T-helper 17 cell (primary cell): Measurements from ENCODE around the gene PAX2. TPM values are rescaled to one million over a fixed set of nuclear protein-coding genes. Genes with fewer than 3 reads are reported as not detected.
"Not testable (repeated sequence)": the region's sequence is repeated elsewhere in the genome, so short reads cannot be mapped to it uniquely, and the experiment has no call there.

Experiments used
- ATAC-seq: fragments of 150-1000 bp; cut with Tn5 transposase; 2 replicates; pipeline ENCODE4 v1.10.0; 2021; ENCODE audit warnings: mild to moderate bottlenecking, moderate library complexity
- DNase-seq, 3 donors: peaks; one replicate each; pipeline versions ENCODE4 v3.0.0 to v3.0.0-alpha.2; 2020 to 2021
- H3K9me3 ChIP-seq: one replicate; pipeline ENCODE4 v1.7.0; 2013; ENCODE audit warnings: low read length, mild to moderate bottlenecking; ENCODE audit not compliant: control insufficient read depth, poor library complexity, severe bottlenecking
- H3K27ac Mint-ChIP-seq: one replicate; pipeline ENCODE4 v1.8.0; 2022; ENCODE audit warnings: mild to moderate bottlenecking, moderate library complexity, mixed read lengths
- H3K27me3 Mint-ChIP-seq: one replicate; pipeline ENCODE4 v1.8.0; 2022; ENCODE audit warnings: mixed read lengths
- H3K36me3 Mint-ChIP-seq: one replicate; pipeline ENCODE4 v1.8.0; 2022; ENCODE audit warnings: low read depth, mixed read lengths
- H3K4me1 Mint-ChIP-seq: one replicate; pipeline ENCODE4 v1.8.0; 2022; ENCODE audit warnings: mild to moderate bottlenecking, mixed read lengths
- H3K4me3 Mint-ChIP-seq: one replicate; pipeline ENCODE4 v1.8.0; 2022; ENCODE audit warnings: mild to moderate bottlenecking, moderate library complexity, mixed read lengths
- total RNA-seq, 4 donors: library from RNA in 2 of 4; stranded (reverse) in 2 of 4; gene quantifications; one replicate each; pipeline ENCODE4 v1.2.3 and lab custom pipeline; 2022 to 2026

The PAX2 gene
- total RNA-seq (not detected), total RNA-seq (lab: John Stamatoyannopoulos, UW) (0 to 0.46 reads per million in 2 donors)

DNA sequence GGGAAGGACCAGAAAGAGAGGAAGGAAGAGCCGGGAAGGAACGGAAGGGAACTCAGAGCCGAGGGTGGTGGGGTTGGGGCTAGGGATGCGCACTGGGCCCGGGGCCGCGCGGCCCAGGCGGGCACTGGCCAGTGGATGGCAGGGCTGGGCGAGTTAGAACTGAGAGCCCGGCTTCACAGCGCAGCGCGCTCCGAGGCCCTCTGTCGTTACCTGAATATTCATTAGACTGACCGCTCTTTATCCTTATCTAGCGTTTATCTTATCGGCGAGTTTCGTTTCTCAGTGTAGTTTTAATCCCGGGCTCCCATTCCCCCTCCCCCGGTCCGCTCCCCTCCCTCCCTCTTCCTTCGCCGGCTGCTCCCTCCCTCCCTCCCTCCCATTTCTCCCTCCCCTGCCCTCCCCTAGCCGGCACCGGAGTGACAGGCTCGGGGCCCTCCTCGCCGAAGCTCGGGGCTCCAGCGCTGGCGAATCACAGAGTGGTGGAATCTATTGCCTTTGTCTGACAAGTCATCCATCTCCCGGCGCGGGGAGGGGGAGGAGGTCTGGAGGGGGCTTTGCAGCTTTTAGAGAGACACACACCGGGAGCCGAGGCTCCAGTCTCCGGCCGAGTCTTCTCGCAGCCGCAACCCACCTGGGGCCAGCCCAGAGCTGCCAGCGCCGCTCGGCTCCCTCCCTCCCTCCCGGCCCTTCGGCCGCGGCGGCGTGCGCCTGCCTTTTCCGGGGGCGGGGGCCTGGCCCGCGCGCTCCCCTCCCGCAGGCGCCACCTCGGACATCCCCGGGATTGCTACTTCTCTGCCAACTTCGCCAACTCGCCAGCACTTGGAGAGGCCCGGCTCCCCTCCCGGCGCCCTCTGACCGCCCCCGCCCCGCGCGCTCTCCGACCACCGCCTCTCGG is at the start of gene PAX2:
Gene PAX2 (plus strand): TSS at position 596 of the 895 bp plus-strand sequence. CDS start 679 bp downstream, outside the sequence.
- Mint-ChIP-seq H3K27me3 (peaks cover 78% of the 10 kb centered on the region), H3K4me3 (peak within 1 kb of the TSS; percentile 94), H3K27ac (peak within 1 kb of the TSS; percentile 57), H3K4me1 (peaks cover 32% of the 10 kb centered on the region), H3K36me3 (peaks cover 11% of the 10 kb centered on the region)
- H3K9me3 ChIP-seq = no peaks in the 10 kb centered on the region
- ATAC-seq = no peak
- no peak for DNase-seq

DNA sequence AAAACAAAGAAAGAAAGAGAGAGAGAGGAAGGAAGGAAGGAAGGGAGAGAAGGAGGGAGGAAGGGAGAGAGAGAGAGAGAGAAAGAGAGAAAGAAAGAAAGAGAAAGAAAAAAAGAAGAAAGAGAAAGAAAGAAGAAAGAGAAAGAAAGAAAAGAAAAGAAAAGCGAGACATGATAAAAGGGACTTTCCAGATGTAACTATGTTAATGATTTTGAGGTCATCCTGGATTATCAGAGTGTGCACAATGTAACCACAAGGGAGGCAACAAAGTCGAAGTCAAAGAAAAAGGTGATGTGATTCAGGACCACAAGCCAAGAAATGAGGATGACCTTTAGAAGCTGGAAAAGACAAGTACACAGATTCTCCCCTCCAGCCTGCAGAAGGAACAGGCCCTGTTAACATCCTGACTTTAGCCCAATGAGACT is 48.9 kb upstream of the PAX2 start:
- no peaks in the 10 kb centered on the region for H3K9me3 ChIP-seq
- Mint-ChIP-seq H3K4me1 (peaks cover 5% of the 10 kb centered on the region), H3K36me3 (peaks cover 2% of the 10 kb centered on the region), H3K27me3 (peaks cover 10% of the 10 kb centered on the region), H3K4me3 (no peak overlapping the region), H3K27ac (no peak overlapping the region)
- DNase-seq (no peak), ATAC-seq (no peak)

DNA sequence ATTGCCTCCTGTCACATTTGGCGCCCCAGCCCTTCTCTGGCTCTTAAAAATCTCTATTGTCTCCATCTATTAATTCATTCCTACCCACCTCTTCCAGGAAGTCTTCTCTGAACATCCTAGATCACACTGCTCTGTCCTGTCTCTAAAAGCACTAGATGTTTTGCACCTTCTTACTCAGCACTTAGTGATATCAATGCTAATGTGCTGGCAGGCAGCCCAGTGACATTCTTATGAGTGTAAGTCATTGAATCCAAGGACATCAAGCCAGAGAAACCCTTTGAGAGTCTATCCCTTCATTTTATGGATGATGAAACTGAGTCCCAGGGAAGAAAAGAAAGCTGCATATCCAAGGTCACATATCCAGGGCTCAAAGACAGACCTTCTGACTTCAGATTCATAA is 48.3 kb upstream of the PAX2 start:
- H3K4me3 Mint-ChIP-seq = no peak overlapping the region
- ATAC-seq (no peak), DNase-seq (no peak)
- peaks cover 2% of the 10 kb centered on the region for H3K36me3 Mint-ChIP-seq
- H3K27ac Mint-ChIP-seq = no peak overlapping the region
- H3K9me3 ChIP-seq = no peaks in the 10 kb centered on the region
- H3K4me1 Mint-ChIP-seq = peaks cover 5% of the 10 kb centered on the region
- peaks cover 5% of the 10 kb centered on the region for H3K27me3 Mint-ChIP-seq

DNA sequence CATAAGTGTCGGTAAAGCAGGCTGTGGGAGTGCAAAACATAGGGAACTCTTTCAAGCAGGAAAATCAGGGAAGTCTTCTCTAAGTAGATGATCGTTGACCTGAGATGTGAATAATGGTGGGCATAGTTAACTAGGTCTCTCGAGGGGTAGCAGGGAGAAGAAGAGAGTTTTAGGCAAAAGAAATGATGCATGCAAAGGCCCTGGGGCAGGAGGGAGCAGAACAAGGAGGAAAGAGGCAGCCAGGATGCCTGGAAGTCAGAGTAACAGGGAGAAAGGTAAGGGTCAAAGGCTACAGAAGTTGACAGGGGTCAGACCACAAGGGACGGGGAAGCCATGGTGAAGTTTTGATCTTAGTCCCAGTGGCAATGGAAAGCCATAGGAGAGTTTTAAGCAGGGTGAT is 47.8 kb upstream of the PAX2 start:
- DNase-seq (no peak), ATAC-seq (no peak)
- Mint-ChIP-seq H3K27me3 (no peaks in the 10 kb centered on the region), H3K4me3 (no peak overlapping the region), H3K27ac (no peak overlapping the region), H3K4me1 (peaks cover 5% of the 10 kb centered on the region), H3K36me3 (no peaks in the 10 kb centered on the region)
- no peaks in the 10 kb centered on the region for H3K9me3 ChIP-seq

DNA sequence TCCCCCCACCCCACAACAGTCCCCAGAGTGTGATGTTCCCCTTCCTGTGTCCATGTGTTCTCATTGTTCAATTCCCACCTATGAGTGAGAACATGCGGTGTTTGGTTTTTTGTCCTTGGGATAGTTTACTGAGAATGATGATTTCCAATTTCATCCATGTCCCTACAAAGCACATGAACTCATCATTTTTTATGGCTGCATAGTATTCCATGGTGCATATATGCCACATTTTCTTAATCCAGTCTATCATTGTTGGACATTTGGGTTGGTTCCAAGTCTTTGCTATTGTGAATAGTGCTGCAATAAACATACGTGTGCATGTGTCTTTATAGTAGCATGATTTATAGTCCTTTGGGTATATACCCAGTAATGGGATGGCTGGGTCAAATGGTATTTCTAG is 43.7 kb upstream of the PAX2 start:
- ATAC-seq, H3K27me3 Mint-ChIP-seq, DNase-seq, H3K36me3 Mint-ChIP-seq, H3K27ac Mint-ChIP-seq, H3K4me1 Mint-ChIP-seq, H3K9me3 ChIP-seq, H3K4me3 Mint-ChIP-seq: not testable (repeated sequence)

DNA sequence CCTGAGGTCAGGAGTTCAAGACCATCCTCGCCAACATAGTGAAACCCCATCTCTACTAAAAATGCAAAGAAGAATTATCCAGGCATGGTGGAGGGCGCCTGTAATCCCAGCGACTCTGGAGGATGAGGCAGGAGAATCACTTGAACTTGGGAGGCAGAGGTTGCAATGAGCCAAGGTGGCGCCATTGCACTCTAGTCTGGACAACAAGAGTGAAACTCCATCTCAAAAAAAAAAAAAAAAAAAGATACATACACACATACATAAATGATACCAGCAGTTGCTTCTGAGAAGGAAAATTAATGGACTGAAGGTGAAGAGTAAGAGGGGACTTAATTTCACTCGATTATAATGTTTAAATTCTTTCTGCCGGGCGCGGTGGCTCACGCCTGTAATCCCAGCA is 40.2 kb upstream of the PAX2 start:
- DNase-seq (no peak), ATAC-seq (no peak)
- no peak overlapping the region for H3K27ac Mint-ChIP-seq
- peaks cover 36% of the 10 kb centered on the region for H3K27me3 Mint-ChIP-seq
- H3K9me3 ChIP-seq = no peaks in the 10 kb centered on the region
- no peak overlapping the region for H3K4me3 Mint-ChIP-seq
- H3K36me3 Mint-ChIP-seq = peaks cover 2% of the 10 kb centered on the region
- H3K4me1 Mint-ChIP-seq = peaks cover 3% of the 10 kb centered on the region

DNA sequence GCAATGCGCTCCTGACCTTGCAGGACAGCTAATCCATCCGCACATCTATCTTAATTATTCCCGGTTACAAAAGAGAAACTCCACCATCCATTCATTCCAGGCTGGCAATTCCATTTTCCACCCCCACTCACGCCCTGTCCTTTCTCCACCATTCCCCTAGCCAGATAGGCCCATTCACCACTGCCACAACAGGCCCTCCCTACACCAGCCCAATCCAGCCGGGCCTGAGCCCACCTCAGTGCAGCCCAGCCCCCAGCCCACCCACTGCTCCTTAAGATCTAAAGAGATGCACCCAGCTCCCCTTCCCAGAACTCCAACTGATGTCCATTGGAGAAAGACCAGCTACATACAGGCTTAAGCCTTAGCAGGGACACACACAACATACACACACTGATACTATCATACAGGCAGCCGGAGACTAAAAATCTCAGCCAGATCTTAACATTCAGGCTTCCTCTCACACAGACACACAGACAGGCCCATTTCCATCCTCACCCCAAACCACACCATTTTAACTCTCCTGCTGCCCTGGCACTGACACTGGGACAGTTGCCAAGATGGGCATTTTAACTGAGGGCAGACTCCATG is 38.0 kb upstream of the PAX2 start:
- no peak overlapping the region for H3K27ac Mint-ChIP-seq
- ATAC-seq (no peak), DNase-seq (no peak)
- peaks cover 6% of the 10 kb centered on the region for H3K4me1 Mint-ChIP-seq
- peaks cover 56% of the 10 kb centered on the region for H3K27me3 Mint-ChIP-seq
- H3K9me3 ChIP-seq = no peaks in the 10 kb centered on the region
- H3K36me3 Mint-ChIP-seq = peaks cover 10% of the 10 kb centered on the region
- no peak overlapping the region for H3K4me3 Mint-ChIP-seq

DNA sequence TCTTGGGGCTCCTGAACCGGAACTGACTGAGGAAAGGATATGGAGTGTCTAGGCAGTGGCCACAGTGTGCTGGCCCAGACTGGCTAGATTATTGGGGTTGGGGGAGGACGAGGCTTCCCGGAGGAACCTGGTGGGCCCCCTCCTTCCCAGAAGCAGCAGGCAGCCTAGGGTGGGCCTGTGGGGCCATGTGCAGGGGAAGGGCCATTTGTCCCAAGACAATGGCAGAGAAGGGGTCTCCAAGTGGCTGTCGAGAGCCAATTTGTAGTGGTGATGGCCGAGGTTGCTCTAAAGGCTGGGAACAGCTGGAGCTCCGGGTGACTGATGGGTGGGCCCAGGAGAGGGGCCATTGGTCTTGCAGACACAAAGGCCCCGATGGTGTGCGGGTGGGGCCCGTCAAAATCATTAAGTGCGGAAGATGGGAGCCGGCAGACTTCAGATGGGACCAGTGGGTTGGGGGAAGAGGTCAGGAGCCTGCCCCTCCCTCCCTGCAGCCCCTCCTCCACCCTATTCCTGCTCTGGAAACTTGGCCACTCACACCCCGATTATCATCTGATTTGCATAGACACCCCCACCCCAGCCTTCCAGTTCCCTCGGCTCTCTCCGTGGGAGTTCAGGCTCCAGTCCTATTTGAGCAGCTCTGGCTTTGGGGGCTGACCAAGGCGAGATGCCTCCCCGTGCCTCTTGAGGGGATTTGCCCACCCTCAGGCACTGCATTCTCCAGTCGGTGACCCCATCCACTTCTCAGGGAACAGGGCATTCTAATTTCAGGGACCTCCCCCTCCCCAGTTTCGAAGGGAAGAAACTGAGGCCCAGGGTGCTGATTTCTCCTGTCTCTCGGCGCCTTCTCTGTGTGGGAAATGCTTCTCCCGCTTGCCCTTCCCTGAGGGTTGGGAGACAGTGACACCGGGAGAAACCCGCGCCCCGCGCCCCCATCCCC is 36.0 kb upstream of the PAX2 start:
- Mint-ChIP-seq H3K4me3 (no peak overlapping the region), H3K36me3 (peaks cover 13% of the 10 kb centered on the region), H3K27me3 (peaks cover 71% of the 10 kb centered on the region), H3K27ac (no peak overlapping the region), H3K4me1 (peaks cover 10% of the 10 kb centered on the region)
- no peak for ATAC-seq
- no peak for DNase-seq
- no peaks in the 10 kb centered on the region for H3K9me3 ChIP-seq

DNA sequence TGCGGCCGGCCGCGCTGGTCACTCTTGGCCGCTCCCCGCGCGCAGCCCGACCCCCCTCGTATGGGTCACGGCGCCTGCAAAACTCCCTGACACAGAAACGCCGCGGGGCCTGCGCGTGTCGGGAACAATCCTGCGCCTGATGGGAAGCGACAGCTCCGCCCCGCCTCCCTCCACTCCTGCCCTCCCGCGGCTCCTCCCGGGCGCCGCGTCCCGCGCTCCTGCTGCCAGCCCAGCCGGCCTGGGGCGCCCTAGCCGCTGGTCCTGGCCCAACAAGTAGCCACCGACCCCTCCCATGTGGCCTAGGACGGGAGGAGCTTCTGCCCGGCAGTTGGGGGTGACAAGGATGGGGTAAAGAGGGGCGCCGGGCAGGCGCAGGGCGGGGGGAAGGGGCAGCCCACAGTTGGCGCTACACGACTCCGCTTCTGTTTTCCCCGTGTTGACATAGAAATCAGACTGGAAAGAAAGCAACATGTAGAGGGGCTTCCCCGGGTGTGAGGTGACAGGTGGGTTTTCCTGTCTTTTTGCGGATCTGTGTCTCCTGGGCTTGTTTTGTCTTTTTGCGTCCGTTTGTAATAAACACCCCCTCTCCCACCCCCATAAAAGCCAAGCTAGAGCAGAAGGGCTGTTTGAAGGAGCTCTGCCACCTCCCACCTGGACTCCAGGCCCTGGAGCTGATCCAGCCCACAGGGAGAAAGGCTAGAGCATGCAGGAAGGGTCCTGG is 35.1 kb upstream of the PAX2 start:
- H3K9me3 ChIP-seq = no peaks in the 10 kb centered on the region
- Mint-ChIP-seq H3K27ac (no peak overlapping the region), H3K4me1 (peaks cover 13% of the 10 kb centered on the region), H3K4me3 (no peak overlapping the region), H3K36me3 (peaks cover 16% of the 10 kb centered on the region), H3K27me3 (peaks cover 80% of the 10 kb centered on the region)
- ATAC-seq (no peak), DNase-seq (no peak)

DNA sequence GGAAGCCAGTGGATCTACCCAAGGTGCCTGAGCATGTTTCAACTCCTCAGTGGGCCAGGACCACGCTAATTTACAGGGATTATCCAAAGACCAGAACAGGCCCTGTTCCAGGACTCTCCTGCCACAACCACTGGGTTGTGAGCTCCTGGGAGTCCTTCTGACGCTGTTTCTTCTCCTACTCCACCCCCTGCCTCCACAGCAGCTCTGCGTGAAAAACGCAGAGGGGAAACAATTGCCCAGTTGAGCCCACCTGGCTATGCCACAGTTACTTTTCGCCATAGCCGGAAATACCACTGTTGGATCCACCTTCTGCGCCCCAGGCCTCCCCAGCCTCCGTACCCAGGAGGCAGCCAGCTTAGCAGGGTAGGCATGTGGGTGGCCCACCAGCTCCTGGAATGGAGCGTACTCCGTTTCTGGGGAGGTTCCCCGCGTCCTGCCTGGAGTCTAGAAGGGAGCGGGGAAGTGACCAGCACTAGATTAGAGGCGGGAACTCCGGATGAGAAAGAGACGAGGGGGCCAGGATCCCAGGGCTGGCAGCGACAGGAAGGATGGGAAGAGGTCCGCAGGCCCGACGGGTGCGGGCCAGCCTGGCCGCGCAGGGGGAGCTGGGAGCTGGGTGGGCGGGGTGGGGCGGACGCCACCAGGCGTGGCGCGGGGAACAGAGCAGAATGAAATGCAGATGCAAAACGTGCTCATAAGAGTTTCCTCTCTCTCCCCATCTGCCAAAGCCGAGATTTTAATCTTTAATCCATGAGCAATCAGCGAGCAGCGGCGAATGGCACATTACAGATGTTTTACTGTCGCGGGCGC is 32.1 kb upstream of the PAX2 start:
- DNase-seq (no peak), ATAC-seq (no peak)
- Mint-ChIP-seq H3K36me3 (peaks cover 14% of the 10 kb centered on the region), H3K27ac (no peak overlapping the region), H3K4me1 (peaks cover 12% of the 10 kb centered on the region), H3K4me3 (no peak overlapping the region), H3K27me3 (peaks cover 86% of the 10 kb centered on the region)
- H3K9me3 ChIP-seq = no peaks in the 10 kb centered on the region

DNA sequence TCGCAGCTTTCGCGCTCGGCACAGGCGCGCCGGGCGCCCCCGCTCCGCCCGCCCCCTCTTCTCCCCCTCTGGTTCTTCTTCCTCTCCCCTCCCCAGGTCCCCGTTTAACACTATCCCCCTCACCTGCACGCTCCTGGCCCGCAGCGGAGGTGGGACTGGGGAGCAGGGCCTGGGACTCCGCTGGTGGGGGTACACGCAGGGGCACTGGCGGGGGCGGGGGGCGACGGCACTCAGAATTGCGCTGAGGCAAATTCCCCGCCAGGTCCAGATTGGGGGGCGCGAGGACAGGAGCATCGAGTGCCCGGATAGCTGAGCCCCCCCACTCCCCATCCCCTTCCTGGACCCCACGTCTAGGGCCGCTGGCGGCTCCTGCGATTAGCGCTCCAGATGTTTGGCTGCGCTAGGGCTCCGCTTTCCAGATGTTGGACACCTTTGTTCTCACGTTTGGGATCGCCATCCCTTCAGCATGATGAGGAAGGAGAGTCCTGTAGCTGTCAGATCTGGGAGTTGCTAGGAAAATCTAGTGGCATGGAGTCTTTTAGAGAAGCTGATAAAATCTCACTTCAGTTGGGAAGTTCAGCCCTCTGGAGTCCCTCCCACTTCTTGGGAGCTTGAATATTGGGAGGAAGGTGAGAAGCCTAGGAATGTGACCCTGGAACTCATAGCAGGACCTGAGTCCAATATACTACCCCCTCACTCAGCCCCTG is 31.4 kb upstream of the PAX2 start:
- H3K4me3 Mint-ChIP-seq = peak overlapping the region; percentile 28
- H3K9me3 ChIP-seq = no peaks in the 10 kb centered on the region
- peaks cover 86% of the 10 kb centered on the region for H3K27me3 Mint-ChIP-seq
- H3K4me1 Mint-ChIP-seq = peaks cover 12% of the 10 kb centered on the region
- ATAC-seq (no peak), DNase-seq (no peak)
- H3K36me3 Mint-ChIP-seq = peaks cover 14% of the 10 kb centered on the region
- no peak overlapping the region for H3K27ac Mint-ChIP-seq
